KMS-11 (cell line): ENCODE data around the gene PRR19.

ENCODE experiments used
- H2AFZ ChIP-seq: fragments of 200-600 bp; sonication (generic); 2 replicates; pipeline ENCODE4 v1.6.1; 2016; ENCODE audit warnings: antibody characterized with exemption, mixed run types, low read depth
- H3K27ac ChIP-seq: fragments of 200-600 bp; sonication (generic); 2 replicates; pipeline ENCODE4 v1.6.1; 2016; ENCODE audit warnings: mild to moderate bottlenecking, mixed run types
- H3K27me3 ChIP-seq: fragments of 200-600 bp; sonication (generic); 2 replicates; pipeline ENCODE4 v1.6.1; 2017; ENCODE audit warnings: mild to moderate bottlenecking, low read depth, mixed run types, moderate library complexity; ENCODE audit not compliant: insufficient read depth
- H3K36me3 ChIP-seq: fragments of 200-600 bp; sonication (generic); 2 replicates; pipeline ENCODE4 v1.6.1; 2017; ENCODE audit warnings: mild to moderate bottlenecking, mixed run types; ENCODE audit not compliant: insufficient read depth
- H3K4me1 ChIP-seq: fragments of 200-600 bp; sonication (generic); 2 replicates; pipeline ENCODE4 v1.6.1; 2016; ENCODE audit warnings: mild to moderate bottlenecking, low read depth, mixed run types; ENCODE audit not compliant: poor library complexity, severe bottlenecking
- H3K4me2 ChIP-seq: fragments of 200-600 bp; sonication (generic); 2 replicates; pipeline ENCODE4 v1.7.0; 2016; ENCODE audit warnings: mild to moderate bottlenecking, mixed run types
- H3K4me3 ChIP-seq: fragments of 200-600 bp; sonication (generic); IDR thresholded peaks from 2 replicates; pipeline ENCODE4 v1.6.1; 2017; ENCODE audit warnings: low read depth, low read length, mixed read lengths; ENCODE audit not compliant: insufficient read depth
- H3K79me2 ChIP-seq: fragments of 200-600 bp; sonication (generic); 2 replicates; pipeline ENCODE4 v1.6.1; 2016; ENCODE audit warnings: low read depth, mixed run types; ENCODE audit not compliant: insufficient read depth
- H3K9ac ChIP-seq: fragments of 200-600 bp; sonication (generic); 2 replicates; pipeline ENCODE4 v1.6.1; 2016; ENCODE audit warnings: mild to moderate bottlenecking, mixed run types
- H4K20me1 ChIP-seq: fragments of 200-600 bp; sonication (generic); 2 replicates; pipeline ENCODE4 v1.6.1; 2016; ENCODE audit warnings: mild to moderate bottlenecking, mixed run types; ENCODE audit not compliant: insufficient read depth
- TF ChIP-seq, protein P1 (sequence below): fragments of 200-600 bp; sonication (generic); conservative IDR thresholded peaks from 2 replicates; pipeline ENCODE4 v1.6.1; 2017; ENCODE audit warnings: low read depth, mild to moderate bottlenecking, antibody characterized with exemption, low read length, moderate library complexity, mixed read lengths

Gene PRR19

GRCh38 chr19:42276821-42277220 is 25.1 kb upstream of the PRR19 start:
- Histone ChIP-seq H3K36me3 (no peaks in the 10 kb centered on the region), H4K20me1 (no peaks in the 10 kb centered on the region), H2AFZ (no peak overlapping the region), H3K27me3 (no peaks in the 10 kb centered on the region), H3K27ac (no peak overlapping the region), H3K79me2 (peaks cover 8% of the 10 kb centered on the region; the same call in 1 of the 2 replicates), H3K4me2 (no peak overlapping the region), H3K4me3 (no peak overlapping the region), H3K9ac (no peak overlapping the region), H3K4me1 (peaks cover 36% of the 10 kb centered on the region)
- TF ChIP-seq, protein P1, sequence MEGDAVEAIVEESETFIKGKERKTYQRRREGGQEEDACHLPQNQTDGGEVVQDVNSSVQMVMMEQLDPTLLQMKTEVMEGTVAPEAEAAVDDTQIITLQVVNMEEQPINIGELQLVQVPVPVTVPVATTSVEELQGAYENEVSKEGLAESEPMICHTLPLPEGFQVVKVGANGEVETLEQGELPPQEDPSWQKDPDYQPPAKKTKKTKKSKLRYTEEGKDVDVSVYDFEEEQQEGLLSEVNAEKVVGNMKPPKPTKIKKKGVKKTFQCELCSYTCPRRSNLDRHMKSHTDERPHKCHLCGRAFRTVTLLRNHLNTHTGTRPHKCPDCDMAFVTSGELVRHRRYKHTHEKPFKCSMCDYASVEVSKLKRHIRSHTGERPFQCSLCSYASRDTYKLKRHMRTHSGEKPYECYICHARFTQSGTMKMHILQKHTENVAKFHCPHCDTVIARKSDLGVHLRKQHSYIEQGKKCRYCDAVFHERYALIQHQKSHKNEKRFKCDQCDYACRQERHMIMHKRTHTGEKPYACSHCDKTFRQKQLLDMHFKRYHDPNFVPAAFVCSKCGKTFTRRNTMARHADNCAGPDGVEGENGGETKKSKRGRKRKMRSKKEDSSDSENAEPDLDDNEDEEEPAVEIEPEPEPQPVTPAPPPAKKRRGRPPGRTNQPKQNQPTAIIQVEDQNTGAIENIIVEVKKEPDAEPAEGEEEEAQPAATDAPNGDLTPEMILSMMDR = no peak

- H3K9ac ChIP-seq = no peak overlapping the region
Observed at GRCh38 chr19:42277821-42278451, 24.0 kb upstream of the PRR19 start.

DNA sequence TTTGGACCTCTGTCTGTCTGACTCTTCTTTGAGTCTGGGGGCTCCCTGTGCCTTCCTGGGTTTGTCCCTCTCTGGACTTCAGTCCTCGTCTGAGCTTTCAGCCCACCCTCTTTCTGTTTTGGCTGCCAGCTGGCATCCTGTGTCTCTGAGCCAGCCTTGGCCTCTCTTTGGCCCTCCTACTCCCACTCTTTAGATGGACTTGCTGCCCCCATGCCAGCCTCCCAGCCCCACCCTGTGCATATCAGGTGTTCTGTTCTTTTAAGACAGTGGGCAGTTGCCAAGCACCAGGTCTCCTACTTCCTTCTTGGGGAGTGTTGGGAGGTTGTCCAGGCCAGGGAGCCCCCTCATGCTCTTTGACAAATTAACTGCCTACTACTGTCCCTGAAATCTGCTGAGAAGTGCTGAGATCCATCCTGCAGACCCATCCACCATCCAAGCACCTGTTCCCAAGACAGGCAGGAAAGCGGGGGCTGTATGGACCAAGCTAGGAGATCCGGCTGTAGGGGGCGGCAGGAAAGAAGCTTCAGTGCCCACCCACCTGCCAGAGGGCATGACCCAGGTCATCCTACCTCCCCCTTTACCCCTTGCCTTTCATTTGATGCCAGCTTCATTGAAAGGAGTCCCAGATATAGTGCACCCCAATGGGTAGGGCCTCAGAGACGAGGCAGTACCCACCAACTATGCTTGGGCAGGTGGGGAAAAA is 23.3 kb upstream of the PRR19 start:
- H2AFZ ChIP-seq = no peak overlapping the region
- H4K20me1 ChIP-seq = no peaks in the 10 kb centered on the region
- peak overlapping the region; percentile 76 for H3K4me2 ChIP-seq
- no peaks in the 10 kb centered on the region for H3K36me3 ChIP-seq
- H3K27ac ChIP-seq = no peak overlapping the region
- peaks cover 2% of the 10 kb centered on the region; the same call in 1 of the 2 replicates for H3K79me2 ChIP-seq
- H3K27me3 ChIP-seq = no peaks in the 10 kb centered on the region
- peaks cover 52% of the 10 kb centered on the region for H3K4me1 ChIP-seq
- H3K4me3 ChIP-seq = no peak overlapping the region
- TF ChIP-seq, protein P1 = no peak
- peak overlapping the region; percentile 70; the same call in 1 of the 2 replicates for H3K9ac ChIP-seq

More at GRCh38 chr19:42277821-42278451, 24.0 kb upstream of the PRR19 start:
- Histone ChIP-seq H3K27ac (no peak overlapping the region), H3K27me3 (no peaks in the 10 kb centered on the region), H4K20me1 (no peaks in the 10 kb centered on the region), H3K4me2 (no peak overlapping the region; the same call in 1 of the 2 replicates), H2AFZ (no peak overlapping the region), H3K4me3 (no peak overlapping the region), H3K4me1 (peaks cover 47% of the 10 kb centered on the region), H3K79me2 (peaks cover 8% of the 10 kb centered on the region; the same call in 1 of the 2 replicates), H3K36me3 (no peaks in the 10 kb centered on the region)
- TF ChIP-seq, protein P1 = no peak

DNA sequence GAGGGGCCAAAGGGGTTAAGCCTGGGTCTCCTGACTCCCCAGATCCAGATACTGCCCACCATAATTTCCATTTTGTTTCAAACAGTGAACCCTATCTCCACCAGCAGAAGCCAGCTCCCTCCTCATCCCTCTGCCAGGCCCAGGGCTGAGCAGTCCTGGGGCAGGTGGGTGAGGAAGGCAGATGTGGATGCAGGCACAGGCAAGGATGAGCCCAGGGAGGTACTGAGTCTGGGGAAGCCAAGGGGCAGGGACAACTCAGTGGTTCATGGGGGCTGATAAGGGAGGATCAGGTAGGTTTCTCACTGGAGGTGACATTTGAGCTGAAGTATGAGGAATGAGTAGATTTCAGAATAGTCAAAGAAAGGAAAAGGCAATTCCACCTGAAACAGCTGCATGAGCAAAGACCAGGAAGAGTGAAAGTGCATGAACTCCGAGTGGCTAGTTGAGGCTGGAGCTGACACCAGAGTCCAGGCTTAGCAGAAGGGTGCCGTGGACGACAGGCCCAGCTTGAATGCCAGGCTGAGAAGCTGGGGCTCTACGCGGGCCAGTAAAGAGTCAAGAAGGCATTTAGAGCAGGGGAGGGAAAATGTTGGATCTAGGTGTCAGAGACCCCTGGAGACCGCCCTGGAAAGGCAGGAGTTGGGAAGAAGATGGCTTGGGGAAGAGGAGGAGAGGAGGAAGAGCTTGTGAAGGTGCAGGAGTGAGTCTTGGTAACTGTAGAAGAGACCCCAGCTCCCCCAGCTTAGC is 22.6 kb upstream of the PRR19 start:
- Histone ChIP-seq H3K4me2 (peak overlapping the region; percentile 76), H3K27me3 (no peaks in the 10 kb centered on the region), H3K4me3 (no peak overlapping the region), H2AFZ (peak overlapping the region; percentile 63; the same call in 1 of the 2 replicates), H3K9ac (peak overlapping the region; percentile 70), H3K36me3 (no peaks in the 10 kb centered on the region), H3K27ac (no peak overlapping the region), H3K4me1 (peaks cover 52% of the 10 kb centered on the region), H4K20me1 (no peaks in the 10 kb centered on the region), H3K79me2 (no peaks in the 10 kb centered on the region)
- TF ChIP-seq, protein P1 = no peak
